Chondrocyte (in vitro differentiated cells): Measurements from ENCODE around the gene XIRP2. TPM values are rescaled to one million over a fixed set of nuclear protein-coding genes. Genes with fewer than 3 reads are reported as not detected.
A peak's percentile ranks its signal among the peaks of the same experiment; 100 is the strongest.
"Not testable (repeated sequence)": the region's sequence is repeated elsewhere in the genome, so short reads cannot be mapped to it uniquely, and the experiment has no call there.

Experiments
- DNase-seq: peaks from one replicate; pipeline ENCODE4 v3.0.0; 2021; ENCODE audit warnings: mixed read lengths, low spot score
- H3K27ac Mint-ChIP-seq: one replicate; pipeline ENCODE4 v1.8.0; 2021; ENCODE audit warnings: mild to moderate bottlenecking, moderate library complexity, mixed read lengths; ENCODE audit not compliant: unreplicated experiment
- H3K27me3 Mint-ChIP-seq: 2 replicates; pipeline ENCODE4 v1.8.0; 2021; ENCODE audit warnings: low read depth, mixed read lengths
- H3K36me3 Mint-ChIP-seq: 2 replicates; pipeline ENCODE4 v1.8.0; 2021; ENCODE audit warnings: low read depth, mixed read lengths
- H3K4me1 Mint-ChIP-seq: 2 replicates; pipeline ENCODE4 v1.8.0; 2021; ENCODE audit warnings: low read depth, mild to moderate bottlenecking, mixed read lengths
- H3K4me3 Mint-ChIP-seq: one replicate; pipeline ENCODE4 v1.8.0; 2021; ENCODE audit warnings: mild to moderate bottlenecking, moderate library complexity, mixed read lengths; ENCODE audit not compliant: unreplicated experiment
- H3K9me3 Mint-ChIP-seq: 2 replicates; pipeline ENCODE4 v1.8.0; 2021; ENCODE audit warnings: low read depth, mixed read lengths
- total RNA-seq: library from RNA; stranded (reverse); gene quantifications from 3 replicates; pipeline ENCODE4 v1.2.1, GENCODE V29; 2021
- TF ChIP-seq, protein P1 (sequence below): fragments of 200-600 bp; sonication (generic); IDR thresholded peaks from 2 replicates; pipeline ENCODE4 v1.5.0; 2021; ENCODE audit warnings: antibody characterized with exemption, mild to moderate bottlenecking, moderate library complexity

XIRP2 gene
- total RNA-seq, 1 donor from 2014 or later = not detected

- Mint-ChIP-seq H3K9me3 (peaks cover 10% of the 10 kb centered on the region), H3K27ac (no peak overlapping the region), H3K27me3 (no peaks in the 10 kb centered on the region), H3K36me3 (no peaks in the 10 kb centered on the region), H3K4me1 (peaks cover 6% of the 10 kb centered on the region), H3K4me3 (no peak overlapping the region)
- no peak for DNase-seq
- TF ChIP-seq, protein P1, sequence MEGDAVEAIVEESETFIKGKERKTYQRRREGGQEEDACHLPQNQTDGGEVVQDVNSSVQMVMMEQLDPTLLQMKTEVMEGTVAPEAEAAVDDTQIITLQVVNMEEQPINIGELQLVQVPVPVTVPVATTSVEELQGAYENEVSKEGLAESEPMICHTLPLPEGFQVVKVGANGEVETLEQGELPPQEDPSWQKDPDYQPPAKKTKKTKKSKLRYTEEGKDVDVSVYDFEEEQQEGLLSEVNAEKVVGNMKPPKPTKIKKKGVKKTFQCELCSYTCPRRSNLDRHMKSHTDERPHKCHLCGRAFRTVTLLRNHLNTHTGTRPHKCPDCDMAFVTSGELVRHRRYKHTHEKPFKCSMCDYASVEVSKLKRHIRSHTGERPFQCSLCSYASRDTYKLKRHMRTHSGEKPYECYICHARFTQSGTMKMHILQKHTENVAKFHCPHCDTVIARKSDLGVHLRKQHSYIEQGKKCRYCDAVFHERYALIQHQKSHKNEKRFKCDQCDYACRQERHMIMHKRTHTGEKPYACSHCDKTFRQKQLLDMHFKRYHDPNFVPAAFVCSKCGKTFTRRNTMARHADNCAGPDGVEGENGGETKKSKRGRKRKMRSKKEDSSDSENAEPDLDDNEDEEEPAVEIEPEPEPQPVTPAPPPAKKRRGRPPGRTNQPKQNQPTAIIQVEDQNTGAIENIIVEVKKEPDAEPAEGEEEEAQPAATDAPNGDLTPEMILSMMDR = peak; percentile 78
Observed at GRCh38 chr2:167264380-167264779, 376.1 kb downstream of the XIRP2 start.

- TF ChIP-seq, protein P1 = no peak
- Mint-ChIP-seq H3K4me1 (peaks cover 6% of the 10 kb centered on the region), H3K36me3 (no peaks in the 10 kb centered on the region), H3K27me3 (no peaks in the 10 kb centered on the region), H3K27ac (no peak overlapping the region), H3K9me3 (peaks cover 15% of the 10 kb centered on the region), H3K4me3 (no peak overlapping the region)
- no peak for DNase-seq
Observed at GRCh38 chr2:167265004-167265403, 376.7 kb downstream of the XIRP2 start.

DNA sequence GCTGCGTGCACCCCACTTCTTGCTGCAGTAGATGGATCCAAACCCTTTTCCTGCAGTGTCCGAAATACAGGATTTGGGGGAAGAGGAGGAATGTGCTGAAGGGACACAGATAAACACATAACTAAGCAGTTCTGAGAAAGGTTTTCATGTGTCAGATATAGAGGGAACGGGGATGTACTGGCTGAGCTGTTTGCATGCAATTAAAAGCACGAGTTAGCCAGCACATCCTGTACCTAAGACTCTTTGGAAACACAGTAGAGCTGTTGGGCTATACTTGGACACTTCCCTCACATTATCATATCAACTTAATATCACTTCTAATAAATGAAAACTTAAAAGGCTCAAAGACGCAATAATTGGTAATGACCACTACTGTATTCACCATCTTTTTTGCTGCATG, 377.4 kb downstream of the XIRP2 start:
- no peak overlapping the region for H3K4me3 Mint-ChIP-seq
- no peak overlapping the region for H3K27ac Mint-ChIP-seq
- no peaks in the 10 kb centered on the region for H3K36me3 Mint-ChIP-seq
- H3K9me3 Mint-ChIP-seq = peaks cover 15% of the 10 kb centered on the region
- TF ChIP-seq, protein P1 = no peak
- DNase-seq = no peak
- H3K27me3 Mint-ChIP-seq = no peaks in the 10 kb centered on the region
- peaks cover 6% of the 10 kb centered on the region for H3K4me1 Mint-ChIP-seq

- H3K4me1 Mint-ChIP-seq, H3K27me3 Mint-ChIP-seq, DNase-seq, H3K4me3 Mint-ChIP-seq, H3K27ac Mint-ChIP-seq, H3K36me3 Mint-ChIP-seq: not testable (repeated sequence)
- H3K9me3 Mint-ChIP-seq = peaks cover 15% of the 10 kb centered on the region
Observed at GRCh38 chr2:167268245-167268644, 380.0 kb downstream of the XIRP2 start.

- Mint-ChIP-seq H3K4me3 (no peak overlapping the region), H3K27ac (peak overlapping the region; percentile 25), H3K36me3 (no peaks in the 10 kb centered on the region), H3K4me1 (peaks cover 4% of the 10 kb centered on the region), H3K27me3 (no peaks in the 10 kb centered on the region), H3K9me3 (peaks cover 15% of the 10 kb centered on the region)
- TF ChIP-seq, protein P1 = no peak
- no peak for DNase-seq
Observed at GRCh38 chr2:167271932-167272331, 383.7 kb downstream of the XIRP2 start.

GRCh38 chr2:167275046-167275445, 386.8 kb downstream of the XIRP2 start:
- H3K36me3 Mint-ChIP-seq = peaks cover 2% of the 10 kb centered on the region
- no peak overlapping the region for H3K27ac Mint-ChIP-seq
- peaks cover 4% of the 10 kb centered on the region for H3K4me1 Mint-ChIP-seq
- no peak overlapping the region for H3K4me3 Mint-ChIP-seq
- H3K9me3 Mint-ChIP-seq = peaks cover 4% of the 10 kb centered on the region
- no peak for DNase-seq
- TF ChIP-seq, protein P1 = no peak
- H3K27me3 Mint-ChIP-seq = no peaks in the 10 kb centered on the region
